H9 (cell line): ENCODE data around the gene DICER1. TPM values are rescaled to one million over a fixed set of nuclear protein-coding genes. Genes with fewer than 3 reads are reported as not detected.

Experiments used
- DNase-seq: peaks from one replicate; pipeline ENCODE4 v3.0.0-alpha.2; 2017
- H2AFZ ChIP-seq: one replicate; pipeline ENCODE4 v1.6.1; 2013; ENCODE audit warnings: mild to moderate bottlenecking, low read length, control low read depth, moderate library complexity
- H2AK5ac ChIP-seq: 2 replicates; pipeline ENCODE4 v1.6.1; 2013; ENCODE audit warnings: low read length, control low read depth, mixed read lengths; ENCODE audit not compliant: insufficient read length
- H2BK120ac ChIP-seq: one replicate; pipeline ENCODE4 v1.6.1; 2013; ENCODE audit warnings: low read depth, mild to moderate bottlenecking, low read length, control low read depth, inconsistent platforms; ENCODE audit not compliant: poor library complexity, severe bottlenecking
- H2BK12ac ChIP-seq: 2 replicates; pipeline ENCODE4 v1.6.1; 2013; ENCODE audit warnings: low read length, control low read depth, mixed read lengths, low read depth; ENCODE audit not compliant: insufficient read length
- H2BK15ac ChIP-seq: 2 replicates; pipeline ENCODE4 v1.6.1; 2013; ENCODE audit warnings: low read depth, low read length, control low read depth
- H2BK20ac ChIP-seq: one replicate; pipeline ENCODE4 v1.6.1; 2013; ENCODE audit warnings: low read depth, mild to moderate bottlenecking, low read length, control low read depth, inconsistent platforms; ENCODE audit not compliant: poor library complexity, severe bottlenecking
- H2BK5ac ChIP-seq: 2 replicates; pipeline ENCODE4 v1.6.1; 2013; ENCODE audit warnings: low read length, control low read depth, mixed read lengths; ENCODE audit not compliant: insufficient read length
- H3K14ac ChIP-seq: 2 replicates; pipeline ENCODE4 v1.6.1; 2013; ENCODE audit warnings: low read length, control low read depth; ENCODE audit not compliant: insufficient read depth
- H3K18ac ChIP-seq: 2 replicates; pipeline ENCODE4 v1.6.1; 2013; ENCODE audit warnings: low read depth, mild to moderate bottlenecking, mixed read lengths, low read length, control low read depth; ENCODE audit not compliant: insufficient read length
- H3K23ac ChIP-seq: 2 replicates; pipeline ENCODE4 v1.6.1; 2013; ENCODE audit warnings: low read length, control low read depth, mixed read lengths, low read depth; ENCODE audit not compliant: insufficient read length
- H3K23me2 ChIP-seq: 2 replicates; pipeline ENCODE4 v1.6.1; 2013; ENCODE audit warnings: low read depth, mild to moderate bottlenecking, mixed read lengths, low read length, control low read depth; ENCODE audit not compliant: insufficient read length, poor library complexity, severe bottlenecking
- H3K27ac ChIP-seq: 2 replicates; pipeline ENCODE4 v1.5.1; 2013; ENCODE audit warnings: low read length, control low read depth, mixed read lengths, low read depth; ENCODE audit not compliant: insufficient read length
- H3K27me3 ChIP-seq: 2 replicates; pipeline ENCODE4 v1.6.1; 2013; ENCODE audit warnings: low read length, control low read depth, inconsistent platforms; ENCODE audit not compliant: insufficient read depth
- H3K4ac ChIP-seq: 2 replicates; pipeline ENCODE4 v1.6.1; 2013; ENCODE audit warnings: low read depth, mild to moderate bottlenecking, control low read depth, inconsistent platforms, low read length, moderate library complexity
- H3K4me1 ChIP-seq: 2 replicates; pipeline ENCODE4 v1.6.1; 2013; ENCODE audit warnings: low read length, control low read depth, inconsistent platforms; ENCODE audit not compliant: insufficient read depth
- H3K4me2 ChIP-seq: 2 replicates; pipeline ENCODE4 v1.6.1; 2013; ENCODE audit warnings: low read length, control low read depth, mixed read lengths; ENCODE audit not compliant: insufficient read length, insufficient read depth
- H3K56ac ChIP-seq: 2 replicates; pipeline ENCODE4 v1.6.1; 2013; ENCODE audit warnings: low read depth, mild to moderate bottlenecking, mixed read lengths, low read length, control low read depth; ENCODE audit not compliant: insufficient read length
- H3K79me1 ChIP-seq: 2 replicates; pipeline ENCODE4 v1.6.1; 2013; ENCODE audit warnings: low read depth, mild to moderate bottlenecking, moderate library complexity, low read length, control low read depth, inconsistent platforms; ENCODE audit not compliant: insufficient read depth, poor library complexity, severe bottlenecking
- H3K79me2 ChIP-seq: 2 replicates; pipeline ENCODE4 v1.6.1; 2013; ENCODE audit warnings: low read length, control low read depth, inconsistent platforms; ENCODE audit not compliant: insufficient read depth
- H3K9ac ChIP-seq: 2 replicates; pipeline ENCODE4 v1.6.1; 2013; ENCODE audit warnings: low read length, control low read depth, mixed read lengths; ENCODE audit not compliant: insufficient read length; ENCODE audit errors: extremely low read depth
- H3K9me3 ChIP-seq: one replicate; pipeline ENCODE4 v1.6.1; 2013; ENCODE audit warnings: low read depth, low read length, inconsistent platforms; ENCODE audit not compliant: control insufficient read depth
- H3T11ph ChIP-seq: one replicate; pipeline ENCODE4 v1.6.1; 2013; ENCODE audit warnings: mild to moderate bottlenecking, low read length, control low read depth, inconsistent platforms
- H4K20me1 ChIP-seq: one replicate; pipeline ENCODE4 v1.6.1; 2013; ENCODE audit not compliant: control insufficient read depth, insufficient read length, insufficient read depth
- H4K5ac ChIP-seq: 2 replicates; pipeline ENCODE4 v1.6.1; 2013; ENCODE audit warnings: low read depth, mild to moderate bottlenecking, mixed read lengths, low read length, control low read depth; ENCODE audit not compliant: insufficient read length
- H4K8ac ChIP-seq: replicated peaks from 2 replicates; pipeline ENCODE4 v1.6.1; 2013; ENCODE audit warnings: low read length, control low read depth, mixed read lengths, low read depth; ENCODE audit not compliant: insufficient read length
- H4K91ac ChIP-seq: 2 replicates; pipeline ENCODE4 v1.6.1; 2013; ENCODE audit warnings: low read depth, mild to moderate bottlenecking, moderate library complexity, mixed read lengths, low read length, control low read depth; ENCODE audit not compliant: insufficient read length
- H3K27ac Mint-ChIP-seq, 3 experiments: 2 replicates in 2 of 3; 3 replicates in 1 of 3; pipeline ENCODE4 v1.8.0; 2020 to 2021; ENCODE audit warnings: mixed read lengths in 3 of 3, mild to moderate bottlenecking in 1 of 3, moderate library complexity in 1 of 3
- H3K27me3 Mint-ChIP-seq: 2 replicates; pipeline ENCODE4 v1.8.0; 2021; ENCODE audit warnings: low read depth, mild to moderate bottlenecking, moderate library complexity, mixed read lengths
- H3K36me3 Mint-ChIP-seq, 3 experiments: 2 replicates in 2 of 3; 3 replicates in 1 of 3; pipeline ENCODE4 v1.8.0; 2020 to 2021; ENCODE audit warnings: low read depth in 3 of 3, mixed read lengths in 3 of 3; ENCODE audit not compliant: insufficient read depth in 1 of 3
- H3K4me1 Mint-ChIP-seq, 2 experiments: 2 replicates each; pipeline ENCODE4 v1.8.0; 2020; ENCODE audit warnings: mixed read lengths in 2 of 2
- H3K4me3 Mint-ChIP-seq, 2 experiments: 2 replicates in 1 of 2; 3 replicates in 1 of 2; pipeline ENCODE4 v1.8.0; 2020 to 2021; ENCODE audit warnings: mild to moderate bottlenecking in 2 of 2, mixed read lengths in 2 of 2, moderate library complexity in 1 of 2
- H3K9me3 Mint-ChIP-seq, 2 experiments: 2 replicates in 1 of 2; 3 replicates in 1 of 2; pipeline ENCODE4 v1.8.0; 2020; ENCODE audit warnings: mild to moderate bottlenecking in 2 of 2, mixed read lengths in 2 of 2, moderate library complexity in 1 of 2
- WGBS: extraction: QIAGEN DNeasy Blood & Tissue Kit; methylation state at CpG from one replicate; pipeline ENCODE4 v1.1.7; 2013; ENCODE audit warnings: missing lambda C conversion rate, low lambda C conversion rate, mixed read lengths; ENCODE audit not compliant: insufficient read length; ENCODE audit errors: extremely low coverage; 5-methylcytosine and 5-hydroxymethylcytosine counted together
- total RNA-seq: library from RNA; stranded (reverse); gene quantifications from 2 replicates; pipeline ENCODE4 v1.2.1, GENCODE V29; 2021
- TF ChIP-seq, protein P1 (sequence below): fragments of 200-600 bp; sonication (generic); conservative IDR thresholded peaks from 3 replicates; pipeline ENCODE4 v1.8.0; 2021; ENCODE audit warnings: antibody characterized with exemption, mild to moderate bottlenecking

DICER1 gene
- total RNA-seq, 1 experiment from 2014 or later: 57.0 TPM

GRCh38 chr14:95192311-95192710 is 35.0 kb upstream of the DICER1 start:
- no peak overlapping the region for H3K56ac ChIP-seq
- peaks cover 4 to 13% (median 5%) of the 10 kb centered on the region in 3 experiments; a peak in 5 of 7 replicates for H3K36me3 Mint-ChIP-seq
- WGBS: no CpG with 5 or more reads among the region's 6 CpGs

More at GRCh38 chr14:95192311-95192710, 35.0 kb upstream of the DICER1 start:
- Histone ChIP-seq H3K27ac (no peak overlapping the region), H2BK15ac (no peak overlapping the region), H3K79me2 (no peaks in the 10 kb centered on the region), H3K14ac (no peak overlapping the region), H4K8ac (no peak overlapping the region), H3K27me3 (no peaks in the 10 kb centered on the region), H3K18ac (no peak overlapping the region), H3K23me2 (no peaks in the 10 kb centered on the region), H4K91ac (no peak overlapping the region), H2AK5ac (no peak overlapping the region), H2BK120ac (no peak overlapping the region), H3K4ac (no peak overlapping the region), H3K23ac (no peak overlapping the region), H3K9me3 (no peaks in the 10 kb centered on the region), H3K4me1 (peaks cover 2% of the 10 kb centered on the region; the same call in 1 of the 2 replicates), H2BK5ac (no peak overlapping the region), H2AFZ (no peak overlapping the region), H3K4me2 (no peak overlapping the region), H3T11ph (no peak overlapping the region), H3K9ac (no peak overlapping the region), H2BK20ac (no peak overlapping the region), H2BK12ac (no peak overlapping the region), H4K5ac (no peak overlapping the region), H3K79me1 (no peaks in the 10 kb centered on the region), H4K20me1 (no peaks in the 10 kb centered on the region)
- Mint-ChIP-seq H3K27ac (peak overlapping the region in 2 of 3 experiments; percentile 35 to 69; a peak in 1 of 7 replicates), H3K4me1 (peaks cover 16 to 28% of the 10 kb centered on the region in 2 experiments), H3K27me3 (no peaks in the 10 kb centered on the region; the same call in none of the 2 replicates), H3K9me3 (peaks cover 10 to 13% of the 10 kb centered on the region in 2 experiments; a peak in 4 of 5 replicates), H3K4me3 (no peak overlapping the region)
- TF ChIP-seq, protein P1, sequence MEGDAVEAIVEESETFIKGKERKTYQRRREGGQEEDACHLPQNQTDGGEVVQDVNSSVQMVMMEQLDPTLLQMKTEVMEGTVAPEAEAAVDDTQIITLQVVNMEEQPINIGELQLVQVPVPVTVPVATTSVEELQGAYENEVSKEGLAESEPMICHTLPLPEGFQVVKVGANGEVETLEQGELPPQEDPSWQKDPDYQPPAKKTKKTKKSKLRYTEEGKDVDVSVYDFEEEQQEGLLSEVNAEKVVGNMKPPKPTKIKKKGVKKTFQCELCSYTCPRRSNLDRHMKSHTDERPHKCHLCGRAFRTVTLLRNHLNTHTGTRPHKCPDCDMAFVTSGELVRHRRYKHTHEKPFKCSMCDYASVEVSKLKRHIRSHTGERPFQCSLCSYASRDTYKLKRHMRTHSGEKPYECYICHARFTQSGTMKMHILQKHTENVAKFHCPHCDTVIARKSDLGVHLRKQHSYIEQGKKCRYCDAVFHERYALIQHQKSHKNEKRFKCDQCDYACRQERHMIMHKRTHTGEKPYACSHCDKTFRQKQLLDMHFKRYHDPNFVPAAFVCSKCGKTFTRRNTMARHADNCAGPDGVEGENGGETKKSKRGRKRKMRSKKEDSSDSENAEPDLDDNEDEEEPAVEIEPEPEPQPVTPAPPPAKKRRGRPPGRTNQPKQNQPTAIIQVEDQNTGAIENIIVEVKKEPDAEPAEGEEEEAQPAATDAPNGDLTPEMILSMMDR: no peak
- no peak for DNase-seq
